Vagina (tissue), 2 donors: Measurements from ENCODE around the gene MRPL37. TPM values are rescaled to one million over a fixed set of nuclear protein-coding genes. Genes with fewer than 3 reads are reported as not detected.

Experiments used
- DNase-seq, 2 donors: peaks; one replicate each; pipeline ENCODE4 v3.0.0-alpha.2; 2017; ENCODE audit errors: extremely low spot score in 2 of 2
- H3K27ac ChIP-seq: fragments of 200-600 bp; sonication (generic); one replicate; pipeline ENCODE4 v1.5.1; 2019
- H3K27me3 ChIP-seq: fragments of 200-600 bp; sonication (generic); one replicate; pipeline ENCODE4 v1.5.1; 2019
- H3K36me3 ChIP-seq, 2 donors: fragments of 200-600 bp; sonication (generic); one replicate each; pipeline ENCODE4 v1.5.1; 2017 to 2019
- H3K4me1 ChIP-seq: fragments of 200-600 bp; sonication (generic); one replicate; pipeline ENCODE4 v1.5.1; 2019
- H3K4me3 ChIP-seq, 2 donors: fragments of 200-600 bp; sonication (generic); 1 replicate in 1 of 2; 2 replicates in 1 of 2; pipeline ENCODE4 v1.5.1; 2016 to 2019
- H3K9me3 ChIP-seq: fragments of 200-600 bp; sonication (generic); one replicate; pipeline ENCODE4 v1.5.1; 2019
- CTCF ChIP-seq, 3 experiments: fragments of 450-650 bp in 2 of 3; fragments of 200-600 bp in 1 of 3; sonication (generic) in 1 of 3; IDR thresholded peaks; one replicate each; pipeline ENCODE4 v1.5.1; 2017 to 2019; ENCODE audit warnings: antibody characterized with exemption in 3 of 3, mild to moderate bottlenecking in 2 of 3, moderate library complexity in 2 of 3
- POLR2A ChIP-seq, 2 donors: fragments of 450-650 bp; IDR thresholded peaks; one replicate each; pipeline ENCODE4 v1.6.1; 2017; ENCODE audit warnings: antibody characterized with exemption in 2 of 2, mild to moderate bottlenecking in 2 of 2, moderate library complexity in 2 of 2
- POLR2AphosphoS5 ChIP-seq, 2 donors: sonication (generic); formaldehyde crosslinking; IDR thresholded peaks; one replicate each; pipeline ENCODE4 v1.9.0; 2017; ENCODE audit warnings: antibody characterized with exemption in 2 of 2, mild to moderate bottlenecking in 2 of 2, low read depth in 1 of 2; ENCODE audit not compliant: insufficient read depth in 1 of 2
- intact Hi-C: fragments of 100-400 bp; cut with DNase I; formaldehyde crosslinking; loops from one replicate; pipeline ENCODE4 v1.15.1; 2023
- total RNA-seq: library from RNA; depleted of rRNA; stranded (reverse); fragments of >200 nt; gene quantifications from one replicate; pipeline ENCODE4 v1.2.3, GENCODE V29; 2016

Gene MRPL37
- total RNA-seq, 1 donor from 2014 or later: 45.9 TPM

GRCh38 chr1:54225986-54226559 is 26.1 kb downstream of the MRPL37 start:
- Histone ChIP-seq H3K27ac (peak overlapping the region; percentile 17), H3K27me3 (no peaks in the 10 kb centered on the region), H3K4me3 (no peak overlapping the region), H3K36me3 (peaks cover 0 to 12% of the 10 kb centered on the region in 2 donors), H3K9me3 (no peaks in the 10 kb centered on the region), H3K4me1 (peaks cover 27% of the 10 kb centered on the region)
- TF ChIP-seq CTCF (IDR thresholded peaks at IDR 0.05) (no peak), POLR2AphosphoS5 (IDR thresholded peaks at IDR 0.05; ENCODE audit: insufficient read depth in 1 of 2, low read depth in 1 of 2) (no peak), POLR2A (IDR thresholded peaks at IDR 0.05) (no peak)
- DNase-seq: no peak
- intact Hi-C loops: no loop called here

GRCh38 chr1:54227091-54227602 is 27.2 kb downstream of the MRPL37 start:
- intact Hi-C loops: no loop called here
- peak overlapping the region; percentile 68 for H3K27ac ChIP-seq
- no peak for TF ChIP-seq POLR2A (IDR thresholded peaks at IDR 0.05)
- no peak for TF ChIP-seq POLR2AphosphoS5 (IDR thresholded peaks at IDR 0.05; ENCODE audit: insufficient read depth in 1 of 2, low read depth in 1 of 2)
- peaks cover 27% of the 10 kb centered on the region for H3K4me1 ChIP-seq
- peaks cover 0 to 12% of the 10 kb centered on the region in 2 donors for H3K36me3 ChIP-seq
- H3K27me3 ChIP-seq: no peaks in the 10 kb centered on the region
- H3K4me3 ChIP-seq: no peak overlapping the region
- no peaks in the 10 kb centered on the region for H3K9me3 ChIP-seq
- DNase-seq: no peak

- Histone ChIP-seq H3K27me3 (no peaks in the 10 kb centered on the region), H3K4me1 (peaks cover 27% of the 10 kb centered on the region), H3K36me3 (peaks cover 0 to 12% of the 10 kb centered on the region in 2 donors), H3K9me3 (no peaks in the 10 kb centered on the region), H3K4me3 (no peak overlapping the region), H3K27ac (peak overlapping the region; percentile 68)
- intact Hi-C loops: no loop called here
- DNase-seq: no peak
- TF ChIP-seq CTCF (IDR thresholded peaks at IDR 0.05) (no peak), POLR2A (IDR thresholded peaks at IDR 0.05) (no peak), POLR2AphosphoS5 (IDR thresholded peaks at IDR 0.05; ENCODE audit: insufficient read depth in 1 of 2, low read depth in 1 of 2) (no peak)
Observed at GRCh38 chr1:54227891-54228310, 27.9 kb downstream of the MRPL37 start.

- Histone ChIP-seq H3K36me3 (peaks cover 0 to 12% of the 10 kb centered on the region in 2 donors), H3K4me1 (peaks cover 27% of the 10 kb centered on the region), H3K9me3 (no peaks in the 10 kb centered on the region), H3K27ac (peak overlapping the region; percentile 68), H3K27me3 (no peaks in the 10 kb centered on the region), H3K4me3 (no peak overlapping the region)
- intact Hi-C loops: no loop called here
- DNase-seq: no peak
- TF ChIP-seq POLR2AphosphoS5 (IDR thresholded peaks at IDR 0.05; ENCODE audit: insufficient read depth in 1 of 2, low read depth in 1 of 2): no peak
- TF ChIP-seq POLR2A (IDR thresholded peaks at IDR 0.05): no peak
- no peak for TF ChIP-seq CTCF (IDR thresholded peaks at IDR 0.05)
Observed at GRCh38 chr1:54228638-54229079, 28.7 kb downstream of the MRPL37 start.

GRCh38 chr1:54229281-54229891 is 29.4 kb downstream of the MRPL37 start:
- no peak overlapping the region for H3K4me3 ChIP-seq
- no peak for DNase-seq
- H3K27ac ChIP-seq: peak overlapping the region; percentile 30
- H3K27me3 ChIP-seq: no peaks in the 10 kb centered on the region
- intact Hi-C loops: no loop called here
- no peaks in the 10 kb centered on the region for H3K9me3 ChIP-seq
- H3K4me1 ChIP-seq: peaks cover 27% of the 10 kb centered on the region
- TF ChIP-seq CTCF (IDR thresholded peaks at IDR 0.05): no peak
- TF ChIP-seq POLR2AphosphoS5 (IDR thresholded peaks at IDR 0.05; ENCODE audit: insufficient read depth in 1 of 2, low read depth in 1 of 2): no peak
- TF ChIP-seq POLR2A (IDR thresholded peaks at IDR 0.05): no peak
- H3K36me3 ChIP-seq: peaks cover 0 to 12% of the 10 kb centered on the region in 2 donors
